SK-N-SH treated with all-trans-retinoic acid at 6 μM for 48 hours (cell line): ENCODE measurements around the gene PPP2R1B.

ENCODE experiments used
- ATAC-seq: fragments of 200-7000 bp; cut with Tn5 transposase; 3 replicates; pipeline ENCODE4 v1.9.1; 2020; ENCODE audit warnings: mild to moderate bottlenecking, moderate library complexity
- ARNTL ChIP-seq: fragments of 450-650 bp; formaldehyde crosslinking; IDR thresholded peaks from 2 replicates; pipeline ENCODE4 v1.5.0; 2020; ENCODE audit warnings: low read depth, mild to moderate bottlenecking, moderate library complexity, borderline replicate concordance
- BACH2 ChIP-seq: fragments of 250-450 bp; sonication (Bioruptor Pico); IDR thresholded peaks from 2 replicates; pipeline ENCODE4 v1.9.0; 2021; ENCODE audit warnings: mild to moderate bottlenecking, borderline replicate concordance
- CSDC2 ChIP-seq: fragments of 250-450 bp; sonication (Bioruptor Pico); IDR thresholded peaks from 2 replicates; pipeline ENCODE4 v1.5.0; 2020; ENCODE audit warnings: mild to moderate bottlenecking, moderate library complexity
- CSRNP3 ChIP-seq: fragments of 250-450 bp; sonication (Bioruptor Pico); IDR thresholded peaks from 2 replicates; pipeline ENCODE4 v1.5.1; 2021; ENCODE audit warnings: mild to moderate bottlenecking, moderate library complexity
- ESRRG ChIP-seq: fragments of 250-450 bp; sonication (Bioruptor Pico); IDR thresholded peaks from 2 replicates; pipeline ENCODE4 v1.6.1; 2021; ENCODE audit warnings: mild to moderate bottlenecking
- GLIS3 ChIP-seq: fragments of 250-450 bp; sonication (Bioruptor Pico); IDR thresholded peaks from 2 replicates; pipeline ENCODE4 v1.5.0; 2020; ENCODE audit warnings: mild to moderate bottlenecking, moderate library complexity
- ISL1 ChIP-seq: fragments of 250-450 bp; sonication (Bioruptor Pico); IDR thresholded peaks from 2 replicates; pipeline ENCODE4 v2.1.2; 2022; ENCODE audit warnings: mild to moderate bottlenecking, moderate library complexity
- OSR1 ChIP-seq: fragments of 250-450 bp; sonication (Bioruptor Pico); IDR thresholded peaks from 2 replicates; pipeline ENCODE4 v1.8.0; 2022; ENCODE audit warnings: moderate library complexity, mild to moderate bottlenecking, inconsistent platforms
- PPARA ChIP-seq: fragments of 250-450 bp; sonication (Bioruptor Pico); IDR thresholded peaks from 2 replicates; pipeline ENCODE4 v1.5.0; 2020; ENCODE audit warnings: mild to moderate bottlenecking, borderline replicate concordance
- RARB ChIP-seq: fragments of 250-450 bp; sonication (Bioruptor Pico); IDR thresholded peaks from 2 replicates; pipeline ENCODE4 v1.8.0; 2021; ENCODE audit warnings: mild to moderate bottlenecking, moderate library complexity
- SNAI2 ChIP-seq: fragments of 250-450 bp; sonication (Bioruptor Pico); IDR thresholded peaks from 2 replicates; pipeline ENCODE4 v1.5.0; 2020; ENCODE audit warnings: mild to moderate bottlenecking, moderate library complexity
- TCF4 ChIP-seq: fragments of 250-450 bp; sonication (Bioruptor Pico); IDR thresholded peaks from 2 replicates; pipeline ENCODE4 v1.8.0; 2021; ENCODE audit warnings: mild to moderate bottlenecking, moderate library complexity, borderline replicate concordance
- TOX ChIP-seq: fragments of 250-450 bp; sonication (Bioruptor Pico); IDR thresholded peaks from 2 replicates; pipeline ENCODE4 v1.8.0; 2021; ENCODE audit warnings: mild to moderate bottlenecking, moderate library complexity, borderline replicate concordance
- ZC3H10 ChIP-seq: fragments of 250-450 bp; sonication (Bioruptor Pico); IDR thresholded peaks from 2 replicates; pipeline ENCODE4 v1.5.1; 2021; ENCODE audit warnings: mild to moderate bottlenecking, moderate library complexity
- ZFP3 ChIP-seq: fragments of 250-450 bp; sonication (Bioruptor Pico); IDR thresholded peaks from 2 replicates; pipeline ENCODE4 v1.5.0; 2020; ENCODE audit warnings: mild to moderate bottlenecking, moderate library complexity
- ZNF565 ChIP-seq: fragments of 450-650 bp; formaldehyde crosslinking; conservative IDR thresholded peaks from 2 replicates; pipeline ENCODE4 v1.5.0; 2020; ENCODE audit warnings: low read depth, mild to moderate bottlenecking, moderate library complexity
- ZNF70 ChIP-seq: fragments of 450-650 bp; formaldehyde crosslinking; IDR thresholded peaks from 2 replicates; pipeline ENCODE4 v1.5.0; 2020; ENCODE audit warnings: mild to moderate bottlenecking, moderate library complexity
- TF ChIP-seq, protein P1 (sequence below): fragments of 250-450 bp; sonication (Bioruptor Pico); IDR thresholded peaks from 2 replicates; pipeline ENCODE4 v1.5.0; 2020; ENCODE audit warnings: mild to moderate bottlenecking, moderate library complexity
- TF ChIP-seq, protein P2 (sequence below): fragments of 250-450 bp; sonication (Bioruptor Pico); IDR thresholded peaks from 2 replicates; pipeline ENCODE4 v1.8.0; 2021; ENCODE audit warnings: low read depth, mild to moderate bottlenecking, moderate library complexity, borderline replicate concordance
- TF ChIP-seq, protein P3 (sequence below): fragments of 250-450 bp; sonication (Bioruptor Pico); IDR thresholded peaks from 2 replicates; pipeline ENCODE4 v1.5.1; 2020; ENCODE audit warnings: low read depth, mild to moderate bottlenecking, moderate library complexity

PPP2R1B gene

DNA sequence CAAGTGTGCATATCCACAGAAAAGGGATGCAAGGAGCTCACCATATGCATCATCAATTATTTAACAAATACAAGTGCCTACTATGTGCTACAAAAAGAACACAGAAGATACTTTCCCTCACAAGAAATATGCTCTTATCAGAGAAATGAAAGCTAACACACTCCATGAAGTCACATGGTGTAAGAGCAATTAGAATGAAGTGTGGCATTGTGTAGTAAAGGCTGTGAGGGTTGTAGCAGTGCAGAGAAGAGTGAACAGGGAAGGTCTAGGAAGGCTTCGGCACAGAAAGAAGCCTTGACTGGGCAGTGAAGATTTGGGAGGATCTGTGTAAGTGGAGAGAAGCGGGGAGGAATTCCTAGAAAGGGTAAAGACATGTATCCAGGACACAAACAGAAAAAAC is 22.5 kb downstream of the PPP2R1B start:
- ATAC-seq, result no peak
- TF ChIP-seq BACH2 (CRISPR knock-in tag) (no peak), ZFP3 (CRISPR knock-in tag) (no peak), CSRNP3 (CRISPR knock-in tag) (no peak), CSDC2 (CRISPR knock-in tag) (no peak), ARNTL (no peak), OSR1 (CRISPR knock-in tag) (no peak), ISL1 (CRISPR knock-in tag) (no peak), ZC3H10 (CRISPR knock-in tag) (no peak), SNAI2 (CRISPR knock-in tag) (no peak), TOX (no peak), ZNF70 (no peak), ZNF565 (CRISPR knock-in tag) (no peak)
- TF ChIP-seq, protein P1, sequence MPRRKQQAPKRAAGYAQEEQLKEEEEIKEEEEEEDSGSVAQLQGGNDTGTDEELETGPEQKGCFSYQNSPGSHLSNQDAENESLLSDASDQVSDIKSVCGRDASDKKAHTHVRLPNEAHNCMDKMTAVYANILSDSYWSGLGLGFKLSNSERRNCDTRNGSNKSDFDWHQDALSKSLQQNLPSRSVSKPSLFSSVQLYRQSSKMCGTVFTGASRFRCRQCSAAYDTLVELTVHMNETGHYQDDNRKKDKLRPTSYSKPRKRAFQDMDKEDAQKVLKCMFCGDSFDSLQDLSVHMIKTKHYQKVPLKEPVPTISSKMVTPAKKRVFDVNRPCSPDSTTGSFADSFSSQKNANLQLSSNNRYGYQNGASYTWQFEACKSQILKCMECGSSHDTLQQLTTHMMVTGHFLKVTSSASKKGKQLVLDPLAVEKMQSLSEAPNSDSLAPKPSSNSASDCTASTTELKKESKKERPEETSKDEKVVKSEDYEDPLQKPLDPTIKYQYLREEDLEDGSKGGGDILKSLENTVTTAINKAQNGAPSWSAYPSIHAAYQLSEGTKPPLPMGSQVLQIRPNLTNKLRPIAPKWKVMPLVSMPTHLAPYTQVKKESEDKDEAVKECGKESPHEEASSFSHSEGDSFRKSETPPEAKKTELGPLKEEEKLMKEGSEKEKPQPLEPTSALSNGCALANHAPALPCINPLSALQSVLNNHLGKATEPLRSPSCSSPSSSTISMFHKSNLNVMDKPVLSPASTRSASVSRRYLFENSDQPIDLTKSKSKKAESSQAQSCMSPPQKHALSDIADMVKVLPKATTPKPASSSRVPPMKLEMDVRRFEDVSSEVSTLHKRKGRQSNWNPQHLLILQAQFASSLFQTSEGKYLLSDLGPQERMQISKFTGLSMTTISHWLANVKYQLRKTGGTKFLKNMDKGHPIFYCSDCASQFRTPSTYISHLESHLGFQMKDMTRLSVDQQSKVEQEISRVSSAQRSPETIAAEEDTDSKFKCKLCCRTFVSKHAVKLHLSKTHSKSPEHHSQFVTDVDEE, result no peak
- TF ChIP-seq, protein P2, sequence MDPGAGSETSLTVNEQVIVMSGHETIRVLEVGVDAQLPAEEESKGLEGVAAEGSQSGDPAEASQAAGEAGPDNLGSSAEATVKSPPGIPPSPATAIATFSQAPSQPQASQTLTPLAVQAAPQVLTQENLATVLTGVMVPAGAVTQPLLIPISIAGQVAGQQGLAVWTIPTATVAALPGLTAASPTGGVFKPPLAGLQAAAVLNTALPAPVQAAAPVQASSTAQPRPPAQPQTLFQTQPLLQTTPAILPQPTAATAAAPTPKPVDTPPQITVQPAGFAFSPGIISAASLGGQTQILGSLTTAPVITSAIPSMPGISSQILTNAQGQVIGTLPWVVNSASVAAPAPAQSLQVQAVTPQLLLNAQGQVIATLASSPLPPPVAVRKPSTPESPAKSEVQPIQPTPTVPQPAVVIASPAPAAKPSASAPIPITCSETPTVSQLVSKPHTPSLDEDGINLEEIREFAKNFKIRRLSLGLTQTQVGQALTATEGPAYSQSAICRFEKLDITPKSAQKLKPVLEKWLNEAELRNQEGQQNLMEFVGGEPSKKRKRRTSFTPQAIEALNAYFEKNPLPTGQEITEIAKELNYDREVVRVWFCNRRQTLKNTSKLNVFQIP (CRISPR knock-in tag), result no peak
- TF ChIP-seq, protein P3, sequence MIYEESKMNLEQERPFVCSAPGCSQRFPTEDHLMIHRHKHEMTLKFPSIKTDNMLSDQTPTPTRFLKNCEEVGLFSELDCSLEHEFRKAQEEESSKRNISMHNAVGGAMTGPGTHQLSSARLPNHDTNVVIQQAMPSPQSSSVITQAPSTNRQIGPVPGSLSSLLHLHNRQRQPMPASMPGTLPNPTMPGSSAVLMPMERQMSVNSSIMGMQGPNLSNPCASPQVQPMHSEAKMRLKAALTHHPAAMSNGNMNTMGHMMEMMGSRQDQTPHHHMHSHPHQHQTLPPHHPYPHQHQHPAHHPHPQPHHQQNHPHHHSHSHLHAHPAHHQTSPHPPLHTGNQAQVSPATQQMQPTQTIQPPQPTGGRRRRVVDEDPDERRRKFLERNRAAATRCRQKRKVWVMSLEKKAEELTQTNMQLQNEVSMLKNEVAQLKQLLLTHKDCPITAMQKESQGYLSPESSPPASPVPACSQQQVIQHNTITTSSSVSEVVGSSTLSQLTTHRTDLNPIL (CRISPR knock-in tag), result no peak

- ATAC-seq, result no peak
- TF ChIP-seq, protein P1, result no peak
- TF ChIP-seq, protein P3 (CRISPR knock-in tag), result no peak
- TF ChIP-seq ISL1 (CRISPR knock-in tag) (no peak), RARB (CRISPR knock-in tag) (no peak), TCF4 (CRISPR knock-in tag) (no peak), CSDC2 (CRISPR knock-in tag) (no peak), SNAI2 (CRISPR knock-in tag) (no peak), ZNF565 (CRISPR knock-in tag) (no peak), OSR1 (CRISPR knock-in tag) (no peak), ZC3H10 (CRISPR knock-in tag) (no peak), BACH2 (CRISPR knock-in tag) (no peak), TOX (no peak), ARNTL (no peak), PPARA (CRISPR knock-in tag) (no peak), CSRNP3 (CRISPR knock-in tag) (no peak), GLIS3 (CRISPR knock-in tag) (no peak), ZFP3 (CRISPR knock-in tag) (no peak), ZNF70 (no peak), ESRRG (no peak)
- TF ChIP-seq, protein P2 (CRISPR knock-in tag), result no peak
- TF ChIP-seq, all 23 proteins: peak for 0
Measured at GRCh38 chr11:111741751-111742150, 24.4 kb downstream of the PPP2R1B start.
